Activated naive CD4-positive, alpha-beta T cell (primary cell): ENCODE data around the gene NEURL1B.
"Not testable (repeated sequence)": the region's sequence is repeated elsewhere in the genome, so short reads cannot be mapped to it uniquely, and the experiment has no call there.

Experiments used
- DNase-seq, 4 experiments: peaks; one replicate each; lab custom pipeline; 2025; lab: John Stamatoyannopoulos, UW

NEURL1B gene

GRCh38 chr5:172678362-172678874, 37.4 kb downstream of the NEURL1B start:
- DNase-seq = not testable (repeated sequence)

GRCh38 chr5:172678902-172679301, 37.8 kb downstream of the NEURL1B start:
- DNase-seq = no peak

GRCh38 chr5:172679628-172680212, 38.7 kb downstream of the NEURL1B start:
- DNase-seq = no peak

GRCh38 chr5:172680921-172681320, 39.9 kb downstream of the NEURL1B start:
- no peak for DNase-seq

GRCh38 chr5:172681421-172681820, 40.4 kb downstream of the NEURL1B start:
- no peak for DNase-seq

GRCh38 chr5:172683264-172683644, 42.2 kb downstream of the NEURL1B start:
- no peak for DNase-seq

GRCh38 chr5:172683645-172684471, 42.8 kb downstream of the NEURL1B start:
- peak in 3 of 4 experiments; percentile 16 to 50 (median 49) for DNase-seq

GRCh38 chr5:172685091-172685490, 44.0 kb downstream of the NEURL1B start:
- no peak for DNase-seq

GRCh38 chr5:172686111-172686510, 45.0 kb downstream of the NEURL1B start:
- DNase-seq = no peak

GRCh38 chr5:172686539-172687390, 45.7 kb downstream of the NEURL1B start:
- DNase-seq = no peak

- no peak for DNase-seq
Measured at GRCh38 chr5:172687940-172688339, 46.9 kb downstream of the NEURL1B start.

GRCh38 chr5:172688349-172689217, 47.5 kb downstream of the NEURL1B start:
- DNase-seq = peak in 2 of 4 experiments; percentile 16 to 31

- DNase-seq = no peak
Measured at GRCh38 chr5:172689218-172689572, 48.1 kb downstream of the NEURL1B start.

GRCh38 chr5:172689801-172690200, 48.7 kb downstream of the NEURL1B start:
- no peak for DNase-seq

GRCh38 chr5:172690258-172691075, 49.4 kb downstream of the NEURL1B start:
- DNase-seq = no peak

- no peak for DNase-seq
Measured at GRCh38 chr5:172691886-172692285, 50.8 kb downstream of the NEURL1B start.

- DNase-seq = no peak
Measured at GRCh38 chr5:172692451-172692850, 51.4 kb downstream of the NEURL1B start.

GRCh38 chr5:172692981-172693380, 51.9 kb downstream of the NEURL1B start:
- no peak for DNase-seq

- DNase-seq = no peak
Measured at GRCh38 chr5:172694061-172694460, 53.0 kb downstream of the NEURL1B start.

GRCh38 chr5:172694541-172694940, 53.5 kb downstream of the NEURL1B start:
- no peak for DNase-seq
